ENCODE measurements around the gene HS3ST5. TPM values are rescaled to one million over a fixed set of nuclear protein-coding genes. Genes with fewer than 3 reads are reported as not detected.
"Not testable (repeated sequence)": the region's sequence is repeated elsewhere in the genome, so short reads cannot be mapped to it uniquely, and the experiment has no call there.

HS3ST5 gene
- total and polyA plus RNA-seq, 8 donors: 0.05 to 2.2 TPM; not detected in 6

- no peak for DNase-seq
- Histone ChIP-seq H3K27ac (no peak overlapping the region), H3K36me3 (no peaks in the 10 kb centered on the region), H3K9me3 (no peaks in the 10 kb centered on the region), H3K27me3 (no peaks in the 10 kb centered on the region), H3K4me1 (peaks cover 0 to 6% (median 0%) of the 10 kb centered on the region in 4 donors), H3K4me3 (no peak overlapping the region)
- intact Hi-C loops (cut with DNase I; ENCODE audit: low total_unique reads): no loop called here
- no peak for TF ChIP-seq EP300 (IDR thresholded peaks at IDR 0.05)
- TF ChIP-seq POLR2A (IDR thresholded peaks at IDR 0.05): no peak
- no peak for TF ChIP-seq CTCF (IDR thresholded peaks at IDR 0.05)
- TF ChIP-seq POLR2AphosphoS5 (IDR thresholded peaks at IDR 0.05): no peak
- WGBS, 5 donors: 86 to 93% (median 88%) methylated on average over 3 of the region's 3 CpGs
Measured at GRCh38 chr6:114153448-114153847, 189.4 kb downstream of the HS3ST5 start.

- no peak for DNase-seq
- Histone ChIP-seq H3K9me3 (peaks cover 0 to 9% (median 5%) of the 10 kb centered on the region in 4 donors), H3K27ac (no peak overlapping the region), H3K36me3 (no peaks in the 10 kb centered on the region), H3K27me3 (no peaks in the 10 kb centered on the region), H3K4me1 (no peaks in the 10 kb centered on the region), H3K4me3 (no peak overlapping the region)
- intact Hi-C loops (cut with DNase I; ENCODE audit: low total_unique reads): no loop called here
- TF ChIP-seq EP300 (IDR thresholded peaks at IDR 0.05): no peak
- 79 to 91% (median 81%) methylated on average over 3 of the region's 3 CpGs for WGBS, 5 donors
Measured at GRCh38 chr6:114151064-114151690, 191.6 kb downstream of the HS3ST5 start.

GRCh38 chr6:114149182-114149581, 193.6 kb downstream of the HS3ST5 start:
- H3K27me3 ChIP-seq; H3K36me3 ChIP-seq; H3K27ac ChIP-seq; H3K4me1 ChIP-seq; intact Hi-C loops (cut with DNase I; ENCODE audit: low total_unique reads); H3K4me3 ChIP-seq; H3K9me3 ChIP-seq; DNase-seq: not testable (repeated sequence)

- TF ChIP-seq POLR2A (IDR thresholded peaks at IDR 0.05): no peak
- TF ChIP-seq CTCF (IDR thresholded peaks at IDR 0.05): no peak
- TF ChIP-seq EP300 (IDR thresholded peaks at IDR 0.05): no peak
- no peak for TF ChIP-seq POLR2AphosphoS5 (IDR thresholded peaks at IDR 0.05)
- H3K4me3 ChIP-seq: no peak overlapping the region
- H3K9me3 ChIP-seq: peaks cover 0 to 9% (median 5%) of the 10 kb centered on the region in 4 donors
- intact Hi-C loops (cut with DNase I; ENCODE audit: low total_unique reads): no loop called here
- no peaks in the 10 kb centered on the region for H3K36me3 ChIP-seq
- DNase-seq: peak in 1 of 2 donors; percentile 40
- H3K27ac ChIP-seq: peak overlapping the region in 1 of 5 donors; percentile 7
- H3K4me1 ChIP-seq: no peaks in the 10 kb centered on the region
- WGBS, 5 donors: 16 to 32% (median 28%) methylated on average over 9 of the region's 9 CpGs
- H3K27me3 ChIP-seq: no peaks in the 10 kb centered on the region
Measured at GRCh38 chr6:114144887-114145851, 197.7 kb downstream of the HS3ST5 start.

- intact Hi-C loops (cut with DNase I; ENCODE audit: low total_unique reads): no loop called here
- Histone ChIP-seq H3K27me3 (no peaks in the 10 kb centered on the region), H3K36me3 (no peaks in the 10 kb centered on the region), H3K4me3 (no peak overlapping the region), H3K4me1 (no peaks in the 10 kb centered on the region), H3K27ac (no peak overlapping the region), H3K9me3 (peaks cover 0 to 6% (median 4%) of the 10 kb centered on the region in 4 donors)
- no peak for DNase-seq
- WGBS, 5 donors: 80 to 90% (median 85%) methylated on average over 7 of the region's 7 CpGs
- TF ChIP-seq POLR2AphosphoS5 (IDR thresholded peaks at IDR 0.05) (no peak), CTCF (IDR thresholded peaks at IDR 0.05) (no peak), EP300 (IDR thresholded peaks at IDR 0.05) (no peak), POLR2A (IDR thresholded peaks at IDR 0.05) (no peak)
Measured at GRCh38 chr6:114142258-114142657, 200.6 kb downstream of the HS3ST5 start.

All from stomach (tissue), 9 donors.